ENCODE results near the gene DIP2C.
A peak's percentile ranks its signal among the peaks of the same experiment; 100 is the strongest.
"Not testable (repeated sequence)": the region's sequence is repeated elsewhere in the genome, so short reads cannot be mapped to it uniquely, and the experiment has no call there.

The DIP2C gene

GRCh38 chr10:451021-451471 is 238.4 kb downstream of the DIP2C start:
- Histone ChIP-seq H3K27me3 (replicated peaks; ENCODE audit: control insufficient read depth, insufficient read depth, low read length) (no peaks in the 10 kb centered on the region), H3K4me3 (replicated peaks; ENCODE audit: low read depth, low read length) (peak overlapping the region; percentile 41), H3K36me3 (ENCODE audit: control insufficient read depth, insufficient read depth, low read length) (no peaks in the 10 kb centered on the region)
- no peak for TF ChIP-seq CTCF (IDR thresholded peaks at IDR 0.05; ENCODE audit: insufficient read depth, low read length, poor library complexity, severe bottlenecking)
- DNase-seq (ENCODE audit: extremely low read depth, insufficient read length) = peak; percentile 18

GRCh38 chr10:450463-450862 is 239.0 kb downstream of the DIP2C start:
- no peak for DNase-seq (ENCODE audit: extremely low read depth, insufficient read length)
- no peaks in the 10 kb centered on the region for H3K27me3 ChIP-seq (replicated peaks; ENCODE audit: control insufficient read depth, insufficient read depth, low read length)
- H3K4me3 ChIP-seq (replicated peaks; ENCODE audit: low read depth, low read length) = no peak overlapping the region
- H3K36me3 ChIP-seq (ENCODE audit: control insufficient read depth, insufficient read depth, low read length) = no peaks in the 10 kb centered on the region
- no peak for TF ChIP-seq CTCF (IDR thresholded peaks at IDR 0.05; ENCODE audit: insufficient read depth, low read length, poor library complexity, severe bottlenecking)

- H3K27me3 ChIP-seq (replicated peaks; ENCODE audit: control insufficient read depth, insufficient read depth, low read length); H3K36me3 ChIP-seq (ENCODE audit: control insufficient read depth, insufficient read depth, low read length); DNase-seq (ENCODE audit: extremely low read depth, insufficient read length); H3K4me3 ChIP-seq (replicated peaks; ENCODE audit: low read depth, low read length): not testable (repeated sequence)
Observed at GRCh38 chr10:449331-449730, 240.1 kb downstream of the DIP2C start.

GRCh38 chr10:443459-443858 is 246.0 kb downstream of the DIP2C start:
- DNase-seq (ENCODE audit: extremely low read depth, insufficient read length) = no peak
- Histone ChIP-seq H3K36me3 (ENCODE audit: control insufficient read depth, insufficient read depth, low read length) (no peaks in the 10 kb centered on the region), H3K27me3 (replicated peaks; ENCODE audit: control insufficient read depth, insufficient read depth, low read length) (no peaks in the 10 kb centered on the region), H3K4me3 (replicated peaks; ENCODE audit: low read depth, low read length) (no peak overlapping the region)
- no peak for TF ChIP-seq CTCF (IDR thresholded peaks at IDR 0.05; ENCODE audit: insufficient read depth, low read length, poor library complexity, severe bottlenecking)

- Histone ChIP-seq H3K4me3 (replicated peaks; ENCODE audit: low read depth, low read length) (no peak overlapping the region), H3K27me3 (replicated peaks; ENCODE audit: control insufficient read depth, insufficient read depth, low read length) (no peaks in the 10 kb centered on the region), H3K36me3 (ENCODE audit: control insufficient read depth, insufficient read depth, low read length) (no peaks in the 10 kb centered on the region)
- TF ChIP-seq CTCF (IDR thresholded peaks at IDR 0.05; ENCODE audit: insufficient read depth, low read length, poor library complexity, severe bottlenecking) = no peak
- no peak for DNase-seq (ENCODE audit: extremely low read depth, insufficient read length)
Observed at GRCh38 chr10:442209-442608, 247.3 kb downstream of the DIP2C start.

- Histone ChIP-seq H3K27me3 (replicated peaks; ENCODE audit: control insufficient read depth, insufficient read depth, low read length) (no peaks in the 10 kb centered on the region), H3K36me3 (ENCODE audit: control insufficient read depth, insufficient read depth, low read length) (no peaks in the 10 kb centered on the region), H3K4me3 (replicated peaks; ENCODE audit: low read depth, low read length) (no peak overlapping the region)
- no peak for DNase-seq (ENCODE audit: extremely low read depth, insufficient read length)
- no peak for TF ChIP-seq CTCF (IDR thresholded peaks at IDR 0.05; ENCODE audit: insufficient read depth, low read length, poor library complexity, severe bottlenecking)
Observed at GRCh38 chr10:441659-442058, 247.8 kb downstream of the DIP2C start.
